Colonic mucosa (tissue), 4 donors: Measurements from ENCODE around the gene NELL2. TPM values are rescaled to one million over a fixed set of nuclear protein-coding genes. Genes with fewer than 3 reads are reported as not detected.
"Not testable (repeated sequence)": the region's sequence is repeated elsewhere in the genome, so short reads cannot be mapped to it uniquely, and the experiment has no call there.

Source experiments
- DNase-seq: peaks from one replicate; pipeline ENCODE4 v3.0.0-alpha.2; 2020
- H3K27ac ChIP-seq: fragments of 200-600 bp; one replicate; pipeline ENCODE4 v1.8.0; 2021
- H3K27me3 ChIP-seq: fragments of 200-600 bp; one replicate; pipeline ENCODE4 v1.8.0; 2021
- H3K36me3 ChIP-seq: fragments of 200-600 bp; one replicate; pipeline ENCODE4 v1.8.0; 2021
- H3K4me1 ChIP-seq: fragments of 200-600 bp; one replicate; pipeline ENCODE4 v1.8.0; 2021; ENCODE audit warnings: mild to moderate bottlenecking
- H3K4me3 ChIP-seq: fragments of 200-600 bp; one replicate; pipeline ENCODE4 v1.8.0; 2021
- H3K9ac ChIP-seq, 2 donors: one replicate each; pipeline ENCODE4 v1.7.0; 2013; ENCODE audit warnings: control low read depth in 2 of 2, low read depth in 2 of 2, low read length in 2 of 2
- H3K9me3 ChIP-seq: fragments of 200-600 bp; one replicate; pipeline ENCODE4 v1.8.0; 2021
- CTCF ChIP-seq: fragments of 200-600 bp; IDR thresholded peaks from one replicate; pipeline ENCODE4 v1.8.0; 2022; ENCODE audit warnings: antibody characterized with exemption, mild to moderate bottlenecking
- intact Hi-C: fragments of 100-400 bp; cut with DNase I; formaldehyde crosslinking; loops from one replicate; pipeline ENCODE4 v1.14.1; 2022
- total RNA-seq, 2 donors: library from RNA; stranded (reverse); fragmentation: NEBNext Ultra II Directional in 1 of 2; extraction: Animal tissue kit (Norgen Biotek cat#: 25700) in 1 of 2; gene quantifications; one replicate each; pipeline ENCODE4 v1.2.1, GENCODE V29; 2021
- donor health status: healthy.
- donor health status: DM: no; HTN: no; CAD: no.
- donor health status: DM: no; HTN: no; CAD: no.

NELL2 gene
- total RNA-seq, 2 donors from 2014 or later = 2.1 to 3.0 TPM

- Histone ChIP-seq H3K9ac (no peak overlapping the region), H3K27ac (no peak overlapping the region), H3K4me3 (no peak overlapping the region), H3K36me3 (no peaks in the 10 kb centered on the region), H3K9me3 (no peaks in the 10 kb centered on the region), H3K27me3 (no peaks in the 10 kb centered on the region), H3K4me1 (no peaks in the 10 kb centered on the region)
- no peak for DNase-seq
- no peak for TF ChIP-seq CTCF
- intact Hi-C loops = no loop called here
Measured at GRCh38 chr12:44697511-44697910, 178.6 kb downstream of the NELL2 start.

GRCh38 chr12:44696542-44696941, 179.6 kb downstream of the NELL2 start:
- Histone ChIP-seq H3K9ac (no peak overlapping the region), H3K9me3 (no peaks in the 10 kb centered on the region), H3K36me3 (no peaks in the 10 kb centered on the region), H3K27ac (no peak overlapping the region), H3K27me3 (no peaks in the 10 kb centered on the region), H3K4me3 (no peak overlapping the region), H3K4me1 (no peaks in the 10 kb centered on the region)
- intact Hi-C loops = no loop called here
- TF ChIP-seq CTCF = no peak
- no peak for DNase-seq

- DNase-seq = no peak
- no peak overlapping the region for H3K4me3 ChIP-seq
- H3K27me3 ChIP-seq = no peaks in the 10 kb centered on the region
- no peaks in the 10 kb centered on the region for H3K36me3 ChIP-seq
- no peak overlapping the region for H3K9ac ChIP-seq
- H3K9me3 ChIP-seq = no peaks in the 10 kb centered on the region
- H3K4me1 ChIP-seq = no peaks in the 10 kb centered on the region
- no peak for TF ChIP-seq CTCF
- intact Hi-C loops = no loop called here
- H3K27ac ChIP-seq = no peak overlapping the region
Measured at GRCh38 chr12:44694017-44694416, 182.1 kb downstream of the NELL2 start.

DNA sequence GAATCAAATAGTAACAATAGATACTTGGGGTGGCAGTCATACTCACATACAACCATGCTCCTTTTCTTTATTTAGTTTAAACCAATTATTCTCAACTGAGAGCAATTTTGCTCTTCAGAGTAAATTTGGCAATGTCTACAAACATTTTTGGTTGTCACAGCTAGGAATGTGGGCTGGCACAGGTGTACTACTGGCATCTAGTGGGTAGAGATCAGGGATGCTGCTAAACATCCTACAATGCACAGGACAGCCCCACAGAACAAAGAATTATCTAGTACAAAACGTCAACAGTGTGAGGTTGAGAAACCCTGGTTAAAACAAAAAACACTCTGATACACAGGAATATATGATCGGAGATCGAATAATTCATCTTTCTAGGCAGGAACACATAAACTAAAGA, 186.5 kb downstream of the NELL2 start:
- H3K9ac ChIP-seq = no peak overlapping the region
- no peak for DNase-seq
- no peak overlapping the region for H3K4me3 ChIP-seq
- intact Hi-C loops = no loop called here
- no peaks in the 10 kb centered on the region for H3K9me3 ChIP-seq
- H3K4me1 ChIP-seq = no peaks in the 10 kb centered on the region
- H3K27me3 ChIP-seq = no peaks in the 10 kb centered on the region
- H3K27ac ChIP-seq = no peak overlapping the region
- H3K36me3 ChIP-seq = no peaks in the 10 kb centered on the region
- no peak for TF ChIP-seq CTCF

GRCh38 chr12:44686821-44687432, 189.2 kb downstream of the NELL2 start:
- H3K4me1 ChIP-seq, H3K4me3 ChIP-seq, H3K36me3 ChIP-seq, intact Hi-C loops, H3K9ac ChIP-seq, DNase-seq, H3K27ac ChIP-seq, H3K9me3 ChIP-seq, H3K27me3 ChIP-seq: not testable (repeated sequence)

DNA sequence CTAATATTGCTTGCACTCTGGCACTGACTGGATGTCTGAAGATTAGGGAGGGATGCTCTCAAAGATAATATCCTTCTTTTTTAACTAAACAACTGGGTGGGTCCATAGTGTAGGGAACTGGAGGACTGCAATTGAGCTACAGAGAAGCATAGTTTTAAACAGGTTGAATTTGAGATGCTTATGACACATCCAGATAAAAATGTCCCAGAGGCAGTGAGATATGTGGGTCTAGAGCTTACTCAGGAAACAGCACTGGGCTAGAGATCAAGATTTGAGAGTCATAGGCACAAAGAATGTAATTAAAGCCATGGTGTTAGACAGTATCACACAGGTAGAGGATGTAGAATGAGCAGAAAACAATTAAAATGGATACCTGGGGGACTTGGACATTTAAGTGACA, 198.4 kb downstream of the NELL2 start:
- no peaks in the 10 kb centered on the region for H3K27me3 ChIP-seq
- H3K9me3 ChIP-seq = no peaks in the 10 kb centered on the region
- intact Hi-C loops = no loop called here

More for the DNA sequence above, 198.4 kb downstream of the NELL2 start:
- H3K27ac ChIP-seq = no peak overlapping the region
- H3K4me3 ChIP-seq = no peak overlapping the region
- no peak for TF ChIP-seq CTCF
- DNase-seq = no peak
- H3K4me1 ChIP-seq = no peaks in the 10 kb centered on the region
- no peaks in the 10 kb centered on the region for H3K36me3 ChIP-seq
- H3K9ac ChIP-seq = no peak overlapping the region
